ENCODE measurements around the gene BCAR3.

Gene BCAR3

GRCh38 chr1:93681101-93681988 is at the start of gene BCAR3:
BCAR3 (minus strand) TSS chr1:93681837; CDS start chr1:93674930, 6,907 bp downstream.
- H3K79me2 ChIP-seq: no peaks in the 10 kb centered on the region
- H3K4me3 ChIP-seq (ENCODE audit: low read depth, low read length): peak within 1 kb of the TSS; percentile 47
- H3K4me1 ChIP-seq: peaks cover 16% of the 10 kb centered on the region
- peak within 1 kb of the TSS; percentile 76 for H3K4me2 ChIP-seq (ENCODE audit: low read length)
- no peak within 1 kb of the TSS for H3K9ac ChIP-seq
- no peaks in the 10 kb centered on the region for H3K27me3 ChIP-seq (ENCODE audit: control insufficient read depth, insufficient read depth, low read length)
- no peaks in the 10 kb centered on the region for H3K36me3 ChIP-seq (ENCODE audit: control insufficient read depth, insufficient read depth, low read length)
- peak within 1 kb of the TSS; percentile 39 for H3K27ac ChIP-seq
- H3K9me3 ChIP-seq (ENCODE audit: control insufficient read depth, low read length): no peaks in the 10 kb centered on the region
- no peak for TF ChIP-seq CTCF (IDR thresholded peaks at IDR 0.05)
- peak within 1 kb of the TSS; percentile 81 for H2AFZ ChIP-seq

DNA sequence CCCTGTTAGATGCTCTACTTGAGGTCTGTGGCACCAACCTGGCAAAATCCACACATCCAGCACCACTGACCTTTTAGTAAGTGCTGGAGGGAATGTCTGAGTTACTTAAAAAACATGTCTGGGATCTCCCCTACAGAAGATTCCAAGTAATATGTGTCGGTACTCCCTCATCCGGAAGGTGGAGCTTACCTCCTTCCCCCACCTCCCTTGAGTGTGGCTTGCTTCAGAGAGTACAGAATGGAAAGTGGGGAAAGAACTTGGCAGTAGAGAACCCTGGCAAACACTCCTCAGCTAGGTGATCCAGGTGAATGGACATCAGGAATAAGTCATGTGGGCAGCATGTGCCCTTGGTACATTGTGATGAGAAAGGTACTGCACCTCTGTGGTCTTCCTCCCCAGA is 49.0 kb upstream of the BCAR3 start:
- H3K9me3 ChIP-seq (ENCODE audit: control insufficient read depth, low read length): no peaks in the 10 kb centered on the region
- H3K27me3 ChIP-seq (ENCODE audit: control insufficient read depth, insufficient read depth, low read length): no peaks in the 10 kb centered on the region
- H3K27ac ChIP-seq: no peak overlapping the region
- H2AFZ ChIP-seq: no peak overlapping the region
- H3K36me3 ChIP-seq (ENCODE audit: control insufficient read depth, insufficient read depth, low read length): no peaks in the 10 kb centered on the region
- TF ChIP-seq CTCF (IDR thresholded peaks at IDR 0.05): no peak
- H3K9ac ChIP-seq: no peak overlapping the region
- H3K4me3 ChIP-seq (ENCODE audit: low read depth, low read length): no peak overlapping the region
- H3K79me2 ChIP-seq: no peaks in the 10 kb centered on the region
- no peak overlapping the region for H3K4me2 ChIP-seq (ENCODE audit: low read length)
- H3K4me1 ChIP-seq: no peaks in the 10 kb centered on the region

DNA sequence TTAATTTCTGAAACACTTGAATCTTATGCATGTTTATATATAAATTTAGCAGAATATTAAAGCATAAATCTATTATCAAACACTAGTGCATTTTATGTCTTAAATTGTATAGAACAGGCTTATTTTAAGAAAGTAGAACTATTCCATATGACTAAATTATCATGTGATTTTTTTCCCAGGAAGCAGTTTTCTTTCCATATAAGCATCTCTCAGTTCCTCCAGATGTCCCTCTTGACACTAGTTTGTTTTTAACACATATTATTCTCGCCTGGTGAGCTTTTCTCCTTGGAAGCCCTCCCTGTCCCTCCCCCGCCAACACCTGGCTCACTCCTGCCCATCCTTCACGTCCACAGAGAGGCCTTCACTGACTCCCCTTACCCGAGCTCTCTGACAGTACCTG is 48.3 kb upstream of the BCAR3 start:
- H3K27ac ChIP-seq: no peak overlapping the region
- no peaks in the 10 kb centered on the region for H3K79me2 ChIP-seq
- no peak overlapping the region for H3K4me2 ChIP-seq (ENCODE audit: low read length)
- no peaks in the 10 kb centered on the region for H3K9me3 ChIP-seq (ENCODE audit: control insufficient read depth, low read length)
- H3K36me3 ChIP-seq (ENCODE audit: control insufficient read depth, insufficient read depth, low read length): no peaks in the 10 kb centered on the region
- no peak overlapping the region for H2AFZ ChIP-seq
- no peaks in the 10 kb centered on the region for H3K27me3 ChIP-seq (ENCODE audit: control insufficient read depth, insufficient read depth, low read length)
- no peaks in the 10 kb centered on the region for H3K4me1 ChIP-seq
- TF ChIP-seq CTCF (IDR thresholded peaks at IDR 0.05): no peak
- H3K4me3 ChIP-seq (ENCODE audit: low read depth, low read length): no peak overlapping the region
- H3K9ac ChIP-seq: no peak overlapping the region

DNA sequence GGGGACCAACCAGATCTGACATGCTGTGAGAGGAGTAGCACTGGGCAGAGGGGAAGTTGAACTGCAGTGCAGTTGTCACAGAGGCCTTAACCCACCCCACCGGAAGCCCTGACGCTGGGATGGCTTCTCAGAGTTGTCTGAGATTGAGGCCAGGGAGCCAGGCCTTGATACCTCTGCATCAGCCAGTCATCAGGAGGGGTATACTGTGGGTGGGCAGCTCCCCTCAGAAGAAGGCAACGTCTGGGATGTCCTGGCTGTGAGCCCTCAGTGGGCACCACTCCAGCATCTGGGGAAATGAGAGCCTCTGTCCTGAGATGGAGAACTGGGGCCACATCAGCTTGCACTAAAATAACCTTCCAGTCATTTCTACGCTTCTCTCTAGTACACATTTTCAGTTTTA is 47.9 kb upstream of the BCAR3 start:
- H3K4me3 ChIP-seq (ENCODE audit: low read depth, low read length): no peak overlapping the region
- H3K4me2 ChIP-seq (ENCODE audit: low read length): no peak overlapping the region
- no peaks in the 10 kb centered on the region for H3K9me3 ChIP-seq (ENCODE audit: control insufficient read depth, low read length)
- no peaks in the 10 kb centered on the region for H3K36me3 ChIP-seq (ENCODE audit: control insufficient read depth, insufficient read depth, low read length)
- H3K27ac ChIP-seq: no peak overlapping the region
- no peaks in the 10 kb centered on the region for H3K4me1 ChIP-seq
- H3K79me2 ChIP-seq: no peaks in the 10 kb centered on the region
- H2AFZ ChIP-seq: no peak overlapping the region
- TF ChIP-seq CTCF (IDR thresholded peaks at IDR 0.05): no peak
- no peaks in the 10 kb centered on the region for H3K27me3 ChIP-seq (ENCODE audit: control insufficient read depth, insufficient read depth, low read length)
- H3K9ac ChIP-seq: no peak overlapping the region
